Measurements from ENCODE around the gene CREB5.

GRCh38 chr7:28705350-28705749 is 293.0 kb downstream of the CREB5 start:
- TF ChIP-seq CTCF (IDR thresholded peaks at IDR 0.05; ENCODE audit: extremely low read depth in 1 of 2, insufficient read depth in 1 of 2, low read depth in 1 of 2, low read length in 2 of 2), result no peak
- no peak for TF ChIP-seq POLR2A (IDR thresholded peaks at IDR 0.05; ENCODE audit: low read depth, low read length)
- no peak for TF ChIP-seq EZH2 (IDR thresholded peaks at IDR 0.05; ENCODE audit: borderline replicate concordance, low read depth, low read length, severe bottlenecking)
- TF ChIP-seq, protein P1, sequence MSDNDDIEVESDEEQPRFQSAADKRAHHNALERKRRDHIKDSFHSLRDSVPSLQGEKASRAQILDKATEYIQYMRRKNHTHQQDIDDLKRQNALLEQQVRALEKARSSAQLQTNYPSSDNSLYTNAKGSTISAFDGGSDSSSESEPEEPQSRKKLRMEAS (IDR thresholded peaks at IDR 0.05; ENCODE audit: insufficient read depth, insufficient read length), result no peak
- no peak for TF ChIP-seq POLR2AphosphoS5 (IDR thresholded peaks at IDR 0.05; ENCODE audit: insufficient read depth, low read depth, low read length)
- TF ChIP-seq GATA2 (IDR thresholded peaks at IDR 0.05; ENCODE audit: insufficient read depth, insufficient read length, low read depth, low read length), result no peak
- no peak for TF ChIP-seq FOS (IDR thresholded peaks at IDR 0.05; ENCODE audit: borderline replicate concordance, insufficient read depth, low read length)
- no peak for TF ChIP-seq MYC (IDR thresholded peaks at IDR 0.05; ENCODE audit: low read depth, low read length)
- TF ChIP-seq JUN (IDR thresholded peaks at IDR 0.05; ENCODE audit: borderline replicate concordance, insufficient read depth, insufficient read length, low read depth), result no peak

Measured in endothelial cell of umbilical vein (primary cell).